Measurements from ENCODE around the gene OR8U1. TPM values are rescaled to one million over a fixed set of nuclear protein-coding genes. Genes with fewer than 3 reads are reported as not detected.
"Not testable (repeated sequence)": the region's sequence is repeated elsewhere in the genome, so short reads cannot be mapped to it uniquely, and the experiment has no call there.

The OR8U1 gene
- total RNA-seq: not detected

- no peak within 1 kb of the TSS for H3K27ac Mint-ChIP-seq
- no peaks in the 10 kb centered on the region for H3K27me3 Mint-ChIP-seq
- H3K4me1 Mint-ChIP-seq: no peaks in the 10 kb centered on the region
- H3K36me3 Mint-ChIP-seq: no peaks in the 10 kb centered on the region
- H3K9me3 Mint-ChIP-seq: peaks cover 4% of the 10 kb centered on the region
- no peak within 1 kb of the TSS for H3K4me3 Mint-ChIP-seq
- DNase-seq: no peak
Measured at GRCh38 chr11:56375324-56375723, at the start of gene OR8U1. Gene OR8U1 (plus strand): TSS chr11:56375624. CDS start chr11:56375624, 0 bp downstream.

- H3K36me3 Mint-ChIP-seq: no peaks in the 10 kb centered on the region
- H3K9me3 Mint-ChIP-seq: no peaks in the 10 kb centered on the region
- DNase-seq: no peak
- H3K4me1 Mint-ChIP-seq: no peaks in the 10 kb centered on the region
- no peaks in the 10 kb centered on the region for H3K27me3 Mint-ChIP-seq
- no peak overlapping the region for H3K27ac Mint-ChIP-seq
- no peak overlapping the region for H3K4me3 Mint-ChIP-seq
Measured at GRCh38 chr11:56331861-56332491, 43.4 kb upstream of the OR8U1 start.

- H3K27me3 Mint-ChIP-seq: no peaks in the 10 kb centered on the region
- no peaks in the 10 kb centered on the region for H3K36me3 Mint-ChIP-seq
- no peak for DNase-seq
- no peaks in the 10 kb centered on the region for H3K4me1 Mint-ChIP-seq
- no peaks in the 10 kb centered on the region for H3K9me3 Mint-ChIP-seq
- H3K27ac Mint-ChIP-seq: no peak overlapping the region
- H3K4me3 Mint-ChIP-seq: no peak overlapping the region
Measured at GRCh38 chr11:56333156-56333555, 42.3 kb upstream of the OR8U1 start.

- no peak overlapping the region for H3K27ac Mint-ChIP-seq
- H3K4me3 Mint-ChIP-seq: no peak overlapping the region
- DNase-seq: no peak
- peaks cover 12% of the 10 kb centered on the region for H3K9me3 Mint-ChIP-seq
- H3K36me3 Mint-ChIP-seq: no peaks in the 10 kb centered on the region
- no peaks in the 10 kb centered on the region for H3K27me3 Mint-ChIP-seq
- no peaks in the 10 kb centered on the region for H3K4me1 Mint-ChIP-seq
Measured at GRCh38 chr11:56340289-56340688, 35.1 kb upstream of the OR8U1 start.

GRCh38 chr11:56345739-56346138, 29.7 kb upstream of the OR8U1 start, which contains the start of gene OR8K1:
Gene OR8K1 (plus strand): TSS chr11:56346039. CDS start chr11:56346039, 0 bp downstream.
- Mint-ChIP-seq H3K4me1 (no peaks in the 10 kb centered on the region), H3K4me3 (no peak within 1 kb of the TSS), H3K36me3 (no peaks in the 10 kb centered on the region), H3K27ac (no peak within 1 kb of the TSS), H3K27me3 (no peaks in the 10 kb centered on the region), H3K9me3 (peaks cover 9% of the 10 kb centered on the region)
- no peak for DNase-seq

- H3K4me1 Mint-ChIP-seq: no peaks in the 10 kb centered on the region
- no peak within 1 kb of the TSS for H3K27ac Mint-ChIP-seq
- H3K9me3 Mint-ChIP-seq: peaks cover 1% of the 10 kb centered on the region
- DNase-seq: no peak
- no peaks in the 10 kb centered on the region for H3K27me3 Mint-ChIP-seq
- no peak within 1 kb of the TSS for H3K4me3 Mint-ChIP-seq
- no peaks in the 10 kb centered on the region for H3K36me3 Mint-ChIP-seq
Measured at GRCh38 chr11:56353991-56354390, 21.4 kb upstream of the OR8U1 start, which contains the start of gene OR8J1. Gene OR8J1 (plus strand): TSS chr11:56354291. CDS start chr11:56360247, 5,956 bp downstream.

- DNase-seq: no peak
- no peak overlapping the region for H3K4me3 Mint-ChIP-seq
- H3K9me3 Mint-ChIP-seq: peaks cover 5% of the 10 kb centered on the region
- H3K4me1 Mint-ChIP-seq: no peaks in the 10 kb centered on the region
- H3K27me3 Mint-ChIP-seq: no peaks in the 10 kb centered on the region
- H3K36me3 Mint-ChIP-seq: no peaks in the 10 kb centered on the region
- H3K27ac Mint-ChIP-seq: no peak overlapping the region
Measured at GRCh38 chr11:56380120-56380519, 4.7 kb downstream of the OR8U1 start.

- Mint-ChIP-seq H3K9me3 (peaks cover 4% of the 10 kb centered on the region), H3K27me3 (no peaks in the 10 kb centered on the region), H3K27ac (no peak overlapping the region), H3K4me3 (no peak overlapping the region), H3K4me1 (no peaks in the 10 kb centered on the region), H3K36me3 (no peaks in the 10 kb centered on the region)
- DNase-seq: no peak
Measured at GRCh38 chr11:56394381-56394780, 19.0 kb downstream of the OR8U1 start.

GRCh38 chr11:56396047-56396446, 20.6 kb downstream of the OR8U1 start:
- no peak for DNase-seq
- Mint-ChIP-seq H3K27me3 (no peaks in the 10 kb centered on the region), H3K9me3 (peaks cover 4% of the 10 kb centered on the region), H3K4me3 (no peak overlapping the region), H3K27ac (no peak overlapping the region), H3K4me1 (no peaks in the 10 kb centered on the region), H3K36me3 (no peaks in the 10 kb centered on the region)

- not testable (repeated sequence) for H3K36me3 Mint-ChIP-seq, DNase-seq, H3K4me1 Mint-ChIP-seq, H3K27ac Mint-ChIP-seq, H3K4me3 Mint-ChIP-seq, H3K27me3 Mint-ChIP-seq
- peaks cover 11% of the 10 kb centered on the region for H3K9me3 Mint-ChIP-seq
Measured at GRCh38 chr11:56401858-56402461, 26.5 kb downstream of the OR8U1 start.

- H3K27me3 Mint-ChIP-seq: no peaks in the 10 kb centered on the region
- H3K4me3 Mint-ChIP-seq: no peak overlapping the region
- DNase-seq: no peak
- H3K9me3 Mint-ChIP-seq: peaks cover 15% of the 10 kb centered on the region
- no peaks in the 10 kb centered on the region for H3K36me3 Mint-ChIP-seq
- no peaks in the 10 kb centered on the region for H3K4me1 Mint-ChIP-seq
- no peak overlapping the region for H3K27ac Mint-ChIP-seq
Measured at GRCh38 chr11:56404393-56404792, 29.0 kb downstream of the OR8U1 start.

- Mint-ChIP-seq H3K9me3 (peaks cover 13% of the 10 kb centered on the region), H3K27ac (no peak overlapping the region), H3K36me3 (no peaks in the 10 kb centered on the region), H3K27me3 (no peaks in the 10 kb centered on the region), H3K4me3 (no peak overlapping the region), H3K4me1 (no peaks in the 10 kb centered on the region)
- DNase-seq: no peak
Measured at GRCh38 chr11:56410801-56411200, 35.4 kb downstream of the OR8U1 start.

GRCh38 chr11:56412396-56412795, 37.0 kb downstream of the OR8U1 start, which contains the start of gene OR5AL1:
Gene OR5AL1 (plus strand): TSS chr11:56412696.
- no peak within 1 kb of the TSS for H3K4me3 Mint-ChIP-seq
- H3K9me3 Mint-ChIP-seq: peaks cover 6% of the 10 kb centered on the region
- no peaks in the 10 kb centered on the region for H3K4me1 Mint-ChIP-seq
- H3K27me3 Mint-ChIP-seq: no peaks in the 10 kb centered on the region
- DNase-seq: no peak
- no peak within 1 kb of the TSS for H3K27ac Mint-ChIP-seq
- H3K36me3 Mint-ChIP-seq: no peaks in the 10 kb centered on the region
